Measurements from ENCODE around the gene PRKCE.

Gene PRKCE

DNA sequence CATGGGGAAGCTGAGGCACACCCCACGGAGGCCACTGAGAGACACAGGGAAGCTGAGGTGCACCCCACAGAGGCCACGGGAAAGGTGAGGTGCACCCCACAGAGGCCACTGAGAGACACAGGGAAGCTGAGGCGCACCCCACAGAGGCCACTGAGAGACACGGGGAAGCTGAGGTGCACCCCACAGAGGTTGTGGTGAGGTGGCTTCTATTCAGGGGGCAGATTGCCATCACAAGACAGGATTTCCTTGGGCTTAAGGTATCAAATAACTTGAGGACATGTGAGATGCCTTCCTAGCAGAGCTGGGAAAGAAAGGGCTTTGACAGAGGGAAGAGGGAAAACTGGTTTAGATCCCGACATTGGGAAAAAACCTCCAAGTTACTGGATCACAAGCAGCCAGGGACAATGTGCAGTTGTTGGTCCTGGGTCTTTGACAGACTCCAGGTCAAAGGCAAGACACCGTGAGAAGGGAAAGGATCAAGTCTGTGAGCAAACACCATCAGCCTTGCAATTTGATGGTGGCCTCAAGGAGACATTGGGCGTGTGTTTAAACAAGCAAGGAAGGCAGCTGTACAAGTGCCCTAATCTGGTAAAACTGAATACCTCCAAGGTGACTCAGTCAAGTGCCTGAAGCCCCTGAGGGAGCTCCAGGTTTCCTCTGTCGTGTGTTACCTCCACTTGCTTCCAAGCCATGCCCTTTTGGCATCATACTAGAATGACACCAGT, 512.5 kb downstream of the PRKCE start:
- no peak for DNase-seq

DNA sequence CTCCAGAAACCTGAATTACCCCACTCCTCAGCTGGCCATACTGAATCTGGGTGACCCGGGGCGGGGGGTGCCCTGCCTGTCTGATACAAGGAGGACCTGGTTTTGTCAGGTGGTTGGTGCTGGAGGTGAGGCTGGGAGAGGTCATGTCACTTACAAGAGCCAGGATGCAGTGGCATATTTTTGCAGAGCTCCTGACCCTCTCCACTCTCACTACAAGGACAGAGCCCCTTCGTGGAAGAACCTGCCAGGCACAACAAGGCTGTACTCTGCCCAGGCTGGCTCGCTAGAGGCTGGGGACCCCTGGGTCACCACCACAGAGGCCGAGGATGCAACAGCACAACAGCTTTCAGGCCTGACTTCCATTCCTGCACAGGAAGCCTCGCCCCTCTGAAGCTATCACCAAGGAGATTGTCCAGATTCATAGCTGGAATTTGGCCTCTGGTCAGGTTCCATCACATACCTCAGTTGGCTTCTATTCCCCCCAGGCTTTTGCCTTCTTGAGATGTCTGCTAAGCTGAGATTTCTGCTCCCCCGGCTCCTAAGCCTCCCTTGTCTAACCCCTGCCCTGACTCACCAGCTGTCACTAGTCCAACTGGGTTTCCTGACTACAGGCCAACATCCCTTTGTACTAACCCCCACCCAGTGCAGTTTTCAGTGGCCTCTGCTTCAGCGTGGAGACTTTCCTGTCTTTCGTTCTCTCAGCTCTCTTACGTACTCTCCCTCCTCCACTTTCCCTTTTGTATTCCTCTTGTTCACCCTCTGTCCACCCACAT, 513.2 kb downstream of the PRKCE start:
- DNase-seq: no peak

DNA sequence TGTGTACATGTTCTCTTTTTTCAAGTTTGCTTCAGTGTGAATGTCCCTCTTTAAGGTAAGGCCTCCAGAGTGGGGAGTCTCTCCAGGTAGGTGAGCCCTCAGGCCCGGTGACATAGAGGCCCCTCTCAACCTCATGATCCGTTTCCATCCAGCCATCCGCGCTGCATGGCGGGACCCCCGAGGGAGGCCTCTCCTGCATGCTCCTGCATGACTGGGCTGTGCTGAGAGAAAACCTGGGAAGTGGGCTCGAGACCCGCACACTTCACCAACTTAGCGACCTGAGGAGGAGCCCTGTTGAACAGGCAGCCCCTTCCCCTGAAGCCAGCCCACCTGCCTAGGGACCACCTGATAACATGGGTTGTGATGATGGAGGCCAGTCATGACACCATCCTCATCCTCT, 514.4 kb downstream of the PRKCE start:
- DNase-seq: no peak

DNA sequence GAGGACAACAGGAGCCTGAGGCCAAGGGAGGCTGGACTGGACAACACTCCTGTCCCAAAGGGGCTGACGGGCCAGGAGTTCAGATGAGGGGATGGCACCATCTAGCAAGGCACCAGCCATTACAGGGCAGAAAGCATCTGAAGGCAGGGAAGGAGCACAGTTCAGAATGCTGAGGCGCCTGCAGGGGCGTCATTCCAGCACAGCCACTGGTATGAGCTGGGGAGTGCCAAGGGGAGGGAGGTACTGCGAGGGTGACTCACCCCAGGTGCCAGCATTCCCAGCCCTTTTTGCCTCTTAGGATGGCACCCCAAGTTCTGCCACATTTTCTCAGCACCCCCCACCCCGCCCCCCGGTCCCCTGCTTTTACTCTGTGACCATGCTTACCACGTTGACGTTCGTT, 515.9 kb downstream of the PRKCE start:
- no peak for DNase-seq

DNA sequence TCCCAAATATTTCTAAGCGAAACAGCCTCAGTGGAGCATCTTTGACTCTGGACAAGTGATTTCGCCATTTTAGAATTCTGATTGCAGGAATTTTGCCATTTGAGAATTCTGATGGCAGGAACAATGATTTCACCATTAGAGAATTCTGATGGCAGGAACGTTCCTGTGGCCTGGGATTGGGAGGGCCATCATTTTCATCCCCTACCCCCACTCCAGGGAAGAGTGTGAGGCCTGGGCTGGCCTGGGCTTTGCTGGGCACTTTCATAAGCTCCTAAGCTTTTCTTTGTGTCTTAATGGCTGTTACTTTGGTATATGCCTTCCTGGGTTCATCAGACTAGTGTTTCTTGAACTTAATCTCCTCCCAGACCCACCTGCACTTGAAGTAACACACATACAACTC, 516.4 kb downstream of the PRKCE start:
- no peak for DNase-seq

DNA sequence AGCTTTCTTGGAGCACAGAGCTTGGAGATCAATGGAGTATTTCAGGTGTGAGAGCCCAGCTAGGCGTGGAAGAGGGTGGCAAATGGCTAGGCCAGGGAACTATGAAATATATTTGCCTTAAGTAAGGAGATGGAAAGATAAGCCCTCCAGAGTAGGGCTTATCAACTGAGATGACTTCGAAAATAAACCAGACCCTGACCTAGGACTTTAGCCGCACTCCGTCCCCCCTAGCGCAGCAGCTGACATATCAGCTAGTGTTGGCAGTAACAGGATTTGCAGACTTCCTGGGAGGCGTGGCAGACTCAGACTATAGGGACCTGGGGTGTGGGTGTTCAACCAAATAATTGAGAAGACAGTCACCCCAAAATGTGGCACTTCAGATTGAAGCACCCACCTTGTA, 518.0 kb downstream of the PRKCE start:
- DNase-seq: no peak

DNA sequence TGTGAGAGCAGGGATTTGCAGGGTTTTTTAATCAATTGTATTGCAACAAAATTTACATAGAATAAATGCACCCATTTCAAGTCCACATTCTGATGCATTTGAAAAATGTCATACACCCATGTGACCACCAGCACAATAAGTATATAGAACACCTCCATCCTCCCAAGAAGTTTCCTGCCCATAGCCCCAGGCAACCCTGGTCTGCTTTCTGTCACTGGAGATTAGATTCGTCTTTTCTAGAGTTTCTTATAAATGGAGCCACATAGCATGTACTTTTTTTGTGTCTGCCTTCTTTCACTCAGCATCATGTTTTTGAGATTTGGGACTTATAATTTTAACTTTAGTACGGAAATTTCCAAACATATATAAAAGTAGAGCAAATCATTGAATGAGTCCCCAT, 518.6 kb downstream of the PRKCE start:
- no peak for DNase-seq

DNA sequence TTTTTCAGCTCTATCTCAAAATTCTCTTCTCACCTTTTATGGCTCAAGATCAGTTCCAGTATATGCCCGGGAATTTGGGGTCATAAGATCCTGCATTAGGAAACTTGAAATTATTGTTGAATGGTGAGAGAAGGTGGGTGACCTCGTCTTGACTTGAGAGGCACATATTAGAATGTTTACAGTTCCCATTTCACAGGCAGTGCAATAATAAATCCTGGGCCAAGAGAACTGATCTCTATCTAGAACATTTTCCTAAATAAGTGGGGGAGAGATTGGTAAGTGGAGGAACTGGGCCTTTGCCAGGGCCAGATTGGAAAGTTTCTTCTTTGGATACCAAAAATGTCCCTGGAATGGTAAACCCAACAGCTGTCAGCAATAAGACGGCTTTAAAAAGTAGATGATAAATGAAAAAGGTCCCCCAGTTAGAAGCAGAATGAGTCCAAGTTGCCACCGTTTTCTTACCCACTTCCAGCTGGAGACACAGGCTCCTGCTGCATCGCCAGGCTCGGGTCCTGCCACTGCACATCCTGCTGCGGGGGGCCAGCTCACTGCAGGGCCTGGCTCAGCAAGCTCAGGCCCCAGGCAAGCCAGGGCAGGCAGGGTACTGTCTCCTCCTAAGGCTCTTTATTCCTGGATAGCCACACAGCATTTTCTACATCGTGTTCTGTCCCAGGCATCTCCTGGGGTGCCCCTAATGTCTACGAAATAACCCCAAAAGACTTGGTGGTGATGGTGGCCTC, 519.3 kb downstream of the PRKCE start:
- no peak for DNase-seq

DNA sequence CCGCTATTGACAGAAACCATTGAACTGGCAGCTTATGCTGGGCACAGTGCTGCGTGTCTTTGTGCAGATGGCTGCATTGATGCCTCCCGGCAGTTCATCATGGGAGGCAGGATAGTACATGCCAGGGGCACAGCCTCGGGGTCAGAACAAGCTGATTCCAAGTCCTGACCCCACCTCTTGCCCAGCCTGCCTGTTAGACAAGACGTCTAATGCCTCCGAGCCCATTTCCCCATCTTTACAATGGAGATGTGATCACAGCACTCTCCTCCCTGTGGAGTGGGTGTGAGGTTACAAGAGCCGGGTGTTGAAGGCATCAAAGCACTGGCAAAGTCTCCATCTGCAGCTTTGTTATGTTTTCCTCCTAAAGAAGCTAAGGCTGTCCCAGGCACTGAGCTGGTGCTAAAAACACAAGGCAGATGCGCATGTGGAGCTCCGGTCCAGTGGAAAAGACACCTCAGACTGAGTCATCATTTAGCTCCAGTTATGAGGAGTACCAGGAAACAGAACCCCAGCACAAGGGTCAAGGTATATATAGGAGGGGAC, 520.0 kb downstream of the PRKCE start:
- no peak for DNase-seq

DNA sequence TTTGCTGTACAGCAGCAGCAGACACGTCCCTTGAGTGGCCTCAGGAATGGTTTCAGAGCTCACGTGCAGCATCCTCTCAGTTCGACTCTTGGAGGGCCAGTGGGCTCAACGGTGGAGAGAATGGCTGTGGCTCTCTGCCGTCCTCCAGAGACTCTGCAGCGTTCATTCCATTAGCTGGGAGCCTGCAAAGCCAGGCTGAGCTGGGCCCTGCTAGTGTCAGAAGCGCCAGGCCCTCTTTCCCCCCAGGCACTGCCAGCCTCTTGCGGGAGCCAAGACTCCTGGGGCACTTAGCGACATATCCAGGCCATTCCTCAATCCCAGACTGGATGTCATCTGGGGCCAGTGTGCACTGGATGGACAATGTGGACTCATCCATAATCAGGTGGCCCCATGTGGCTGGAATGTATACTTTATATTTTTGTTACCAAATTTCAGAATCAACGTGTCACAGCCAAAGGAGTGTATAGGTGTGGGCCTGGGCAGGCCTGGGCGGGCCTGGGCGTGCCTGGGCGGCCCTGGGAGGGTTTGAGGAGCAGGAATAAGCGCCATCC, 520.6 kb downstream of the PRKCE start:
- no peak for DNase-seq

DNA sequence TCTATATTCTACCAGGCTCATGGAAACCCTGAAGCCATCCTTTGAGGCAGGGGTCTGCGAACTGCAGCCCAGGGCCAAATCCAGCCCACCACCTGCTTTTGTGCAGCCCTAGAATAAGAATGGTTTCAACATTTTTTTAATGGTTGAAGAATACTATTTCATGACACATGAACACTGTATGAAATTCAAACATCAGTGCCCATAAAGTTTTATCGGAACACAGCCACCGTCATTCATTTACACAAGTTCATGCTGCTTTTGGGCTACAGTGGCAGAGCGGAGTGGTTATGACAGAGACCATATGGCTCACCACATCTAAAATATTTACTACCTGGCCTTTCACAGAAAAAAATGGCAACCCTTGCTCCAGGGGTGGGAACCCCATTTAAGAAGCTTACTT, 521.6 kb downstream of the PRKCE start:
- no peak for DNase-seq

DNA sequence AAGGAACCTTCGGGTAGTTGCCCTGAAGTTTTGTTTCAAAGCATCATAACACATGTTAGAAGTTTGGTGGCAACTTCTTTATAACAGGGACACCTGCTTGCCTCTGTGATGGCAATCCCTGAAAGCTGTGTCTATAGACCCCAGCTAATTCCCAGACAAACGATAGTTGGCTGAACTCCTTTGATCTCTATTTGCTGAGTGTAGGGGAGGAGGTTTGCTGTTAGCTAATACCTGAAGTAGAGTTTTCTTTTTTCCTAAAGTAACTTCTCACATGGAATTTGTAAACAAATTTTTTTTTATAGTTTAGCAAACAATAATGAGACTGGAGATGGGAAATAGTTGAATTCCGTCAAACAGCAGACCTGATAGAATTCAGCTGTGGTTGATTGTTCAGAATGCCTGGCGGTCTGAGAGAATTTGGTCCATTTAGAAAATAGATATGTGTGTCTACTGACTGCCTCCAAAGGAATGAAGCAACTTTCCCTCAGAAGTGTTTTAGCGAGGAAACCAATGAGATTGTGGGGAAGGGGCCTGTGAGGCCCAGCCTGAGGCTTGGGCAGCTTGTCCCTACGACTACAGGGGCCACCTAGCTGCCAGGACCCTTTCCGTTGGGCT, 522.3 kb downstream of the PRKCE start:
- DNase-seq: no peak

DNA sequence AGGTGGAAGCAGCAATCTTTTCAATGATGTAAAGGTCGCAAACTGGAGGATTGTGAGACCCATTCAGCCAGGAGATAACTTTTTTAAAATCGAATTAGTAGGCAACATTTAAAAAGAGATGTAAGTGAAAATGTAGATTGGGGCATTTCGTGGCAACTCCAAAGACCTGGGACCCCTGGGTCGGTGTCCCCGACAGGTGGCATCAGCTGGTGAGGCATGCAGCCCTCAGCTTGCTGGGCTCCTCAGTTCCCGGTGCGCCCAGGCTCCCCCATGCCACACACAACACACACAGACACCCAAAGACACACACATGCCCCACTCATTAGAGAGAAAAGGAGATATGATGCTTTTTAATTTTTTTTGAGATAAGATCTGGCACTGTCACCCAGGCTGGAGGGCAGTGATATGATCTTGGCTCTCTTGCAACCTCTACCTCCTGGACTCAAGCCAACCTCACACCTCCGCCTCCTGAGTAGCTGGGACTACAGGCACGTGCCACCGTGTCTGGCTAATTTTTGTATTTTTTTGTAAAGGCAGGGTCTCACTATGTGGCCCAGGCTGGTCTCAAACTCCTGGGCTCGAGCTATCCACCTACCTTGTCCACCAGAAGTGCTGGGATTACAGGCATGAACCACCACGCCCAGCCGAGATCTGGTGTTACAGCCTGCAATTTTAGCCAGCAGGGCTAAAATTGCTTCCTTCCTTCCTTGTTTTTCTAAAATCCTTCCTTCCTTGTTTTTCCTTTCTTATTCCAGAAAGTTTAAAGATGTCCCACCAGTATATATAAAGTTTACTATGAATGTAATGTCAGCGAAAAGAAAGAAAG, 523.1 kb downstream of the PRKCE start:
- no peak for DNase-seq

DNA sequence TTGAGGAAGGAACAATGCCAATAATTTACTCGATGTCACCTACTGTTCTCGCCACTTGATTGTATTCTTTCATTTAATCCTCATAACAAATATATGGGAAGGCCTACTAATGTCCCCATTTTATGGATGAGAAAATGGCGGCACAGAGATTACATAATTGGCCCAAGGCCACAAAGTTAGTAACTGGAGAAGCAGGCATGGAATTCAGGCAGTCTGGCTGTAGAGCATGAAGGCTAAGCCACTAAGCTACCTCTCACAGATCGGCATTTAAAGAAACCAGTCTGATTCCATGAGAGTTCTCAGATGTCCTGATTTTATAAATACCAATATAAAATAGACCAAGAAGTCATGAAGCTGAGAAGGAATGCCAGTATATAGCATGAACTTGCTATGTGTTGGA, 523.9 kb downstream of the PRKCE start:
- DNase-seq: no peak

DNA sequence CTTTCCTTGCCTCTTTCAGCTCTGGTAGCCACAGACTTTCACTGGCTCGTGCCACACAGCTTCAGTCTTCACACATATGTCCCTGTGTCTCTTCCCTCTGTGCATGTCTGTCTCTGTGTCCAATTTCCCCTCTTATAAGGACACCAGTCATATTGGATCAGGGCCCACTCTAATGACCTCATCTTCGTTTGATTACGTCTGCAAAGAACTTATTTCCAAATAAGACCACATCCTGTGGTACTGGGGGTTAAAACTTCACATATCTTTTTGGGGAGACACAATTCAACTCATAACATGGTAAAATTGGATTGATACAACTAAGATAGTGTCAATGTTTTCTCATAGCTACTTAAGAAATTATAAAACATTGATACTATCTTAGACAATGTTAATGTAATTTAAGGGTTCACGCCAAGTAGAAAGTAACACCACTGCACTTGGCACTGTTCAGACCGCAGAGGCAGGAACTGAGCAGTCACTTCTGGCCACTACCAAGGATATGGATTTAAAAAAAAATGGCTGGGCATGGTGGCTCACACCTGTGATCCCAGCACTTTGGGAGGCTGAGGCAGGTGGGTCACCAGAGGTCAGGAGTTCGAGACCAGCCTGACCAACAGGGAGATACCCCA, 526.1 kb downstream of the PRKCE start:
- no peak for DNase-seq

DNA sequence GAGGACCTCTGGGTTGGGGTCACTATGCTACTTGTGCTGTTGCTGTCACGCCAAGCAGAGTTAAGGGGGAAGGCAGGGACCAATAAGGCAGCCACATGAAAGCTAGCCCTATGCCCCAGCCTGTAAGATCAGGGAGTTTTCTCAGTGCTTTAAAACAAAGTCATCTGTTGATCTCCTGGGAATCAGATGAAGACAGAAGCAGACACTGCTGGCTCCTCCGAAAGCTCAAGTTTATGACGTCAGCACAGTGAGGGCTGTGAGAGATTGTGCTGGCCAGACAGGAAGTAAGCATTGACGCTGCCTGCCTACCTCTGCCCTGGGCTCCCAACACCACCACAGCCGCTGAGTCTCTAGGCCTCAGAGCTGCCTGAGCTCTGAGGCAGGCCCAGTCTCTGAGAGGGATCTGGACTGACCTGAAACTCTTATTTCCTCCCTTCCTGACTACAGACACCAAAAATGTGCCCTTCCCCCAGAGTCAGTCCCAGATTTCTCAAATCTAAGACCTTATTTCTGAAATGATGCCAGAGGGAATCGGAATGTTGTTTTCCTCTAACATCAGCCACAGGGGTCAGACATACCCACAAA, 527.7 kb downstream of the PRKCE start:
- DNase-seq: no peak

DNA sequence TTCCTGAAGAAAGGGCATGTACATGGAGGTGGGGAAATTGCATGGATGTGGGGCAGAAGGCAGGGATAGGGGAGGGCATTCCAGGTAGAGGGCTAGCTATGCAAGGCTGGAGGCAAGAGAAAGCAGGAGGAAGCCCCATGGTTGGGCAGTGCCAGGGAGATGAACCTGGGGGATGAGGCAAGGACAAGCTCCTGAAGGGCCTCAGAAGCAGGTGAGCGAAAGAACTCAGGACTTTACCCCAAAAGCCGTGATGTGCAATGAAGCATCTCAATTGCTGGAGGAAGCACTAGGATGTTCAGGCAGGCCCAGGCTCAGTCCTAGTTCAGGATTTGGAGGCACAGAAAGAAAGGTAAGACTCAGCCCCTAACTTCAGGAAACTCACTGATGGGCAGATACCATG, 528.7 kb downstream of the PRKCE start:
- no peak for DNase-seq

DNA sequence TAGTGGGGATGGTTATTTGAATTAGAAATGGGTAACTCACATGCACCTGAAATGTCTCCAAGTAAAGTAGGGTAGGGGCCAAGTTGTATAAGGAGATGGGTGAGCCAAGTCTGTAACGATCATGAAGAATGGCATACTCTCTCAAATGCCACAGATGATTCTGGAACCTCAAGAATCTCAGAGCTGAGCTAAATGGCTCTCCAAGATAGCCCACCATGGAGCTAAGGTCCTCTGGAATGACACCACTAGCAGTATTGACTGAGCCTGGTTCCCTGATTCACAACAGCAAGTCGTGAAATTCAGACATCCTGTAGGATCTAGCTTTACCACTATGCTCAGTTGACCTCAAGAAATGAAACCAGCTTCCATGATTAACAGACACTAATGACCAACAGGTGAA, 529.8 kb downstream of the PRKCE start:
- DNase-seq: no peak

DNA sequence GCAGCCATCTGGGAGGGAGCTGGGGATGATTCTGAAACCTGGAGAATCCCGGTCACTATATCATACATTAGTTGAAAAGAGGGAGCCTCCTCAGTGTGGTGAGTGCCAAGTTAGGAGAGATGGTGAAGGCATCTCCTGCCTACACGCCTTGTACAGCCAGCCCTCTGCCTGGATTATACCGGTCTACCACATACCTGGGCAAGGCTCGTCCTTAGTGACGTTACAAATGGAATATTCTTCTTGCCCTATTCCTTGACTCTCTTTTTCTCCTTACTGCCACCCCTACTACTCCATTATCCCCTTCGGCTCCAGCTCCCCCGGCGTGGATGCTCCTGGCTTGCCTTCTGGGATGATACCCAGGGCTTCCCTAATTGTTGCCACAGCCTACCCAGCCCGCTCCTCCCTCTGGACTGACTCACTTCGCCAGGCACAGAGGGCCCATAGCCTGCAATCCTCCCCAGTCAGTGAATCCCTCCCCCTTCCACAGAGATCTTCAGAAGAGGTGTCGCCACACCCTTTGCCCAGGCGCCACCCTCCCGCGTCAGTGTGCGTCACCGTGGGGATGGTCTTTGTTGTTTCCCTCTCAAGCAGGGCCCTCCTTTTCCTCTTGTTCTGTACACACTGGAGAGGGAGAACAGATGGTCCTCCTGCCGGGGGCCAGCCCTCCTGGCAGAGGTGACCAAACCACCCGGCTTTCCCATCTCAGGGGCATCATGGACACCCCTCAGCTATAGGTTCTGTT, 530.5 kb downstream of the PRKCE start:
- DNase-seq: no peak

DNA sequence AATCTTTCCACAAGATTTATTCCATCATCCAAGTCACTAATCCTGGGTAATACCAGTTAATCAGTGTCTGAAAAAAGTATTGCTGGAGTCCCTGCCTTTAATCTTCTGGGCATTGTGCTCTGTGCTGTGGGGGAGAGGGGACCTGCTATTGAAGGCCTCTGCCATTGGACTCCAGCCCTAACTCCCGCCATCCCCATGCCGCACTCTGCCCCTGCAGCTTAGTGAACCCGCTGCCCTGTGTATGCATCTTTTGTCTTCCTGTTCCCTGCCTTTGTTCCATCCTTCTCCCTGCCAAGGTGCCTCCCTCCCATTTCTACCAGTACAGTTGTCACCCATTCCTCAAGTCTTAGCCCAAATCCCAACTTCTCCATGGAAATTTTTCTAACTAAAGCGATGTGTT, 532.0 kb downstream of the PRKCE start:
- DNase-seq: no peak
